ENCODE measurements around the gene ABCA10. TPM values are rescaled to one million over a fixed set of nuclear protein-coding genes. Genes with fewer than 3 reads are reported as not detected.
A peak's percentile ranks its signal among the peaks of the same experiment; 100 is the strongest.
"Not testable (repeated sequence)": the region's sequence is repeated elsewhere in the genome, so short reads cannot be mapped to it uniquely, and the experiment has no call there.

The ABCA10 gene, protein sequence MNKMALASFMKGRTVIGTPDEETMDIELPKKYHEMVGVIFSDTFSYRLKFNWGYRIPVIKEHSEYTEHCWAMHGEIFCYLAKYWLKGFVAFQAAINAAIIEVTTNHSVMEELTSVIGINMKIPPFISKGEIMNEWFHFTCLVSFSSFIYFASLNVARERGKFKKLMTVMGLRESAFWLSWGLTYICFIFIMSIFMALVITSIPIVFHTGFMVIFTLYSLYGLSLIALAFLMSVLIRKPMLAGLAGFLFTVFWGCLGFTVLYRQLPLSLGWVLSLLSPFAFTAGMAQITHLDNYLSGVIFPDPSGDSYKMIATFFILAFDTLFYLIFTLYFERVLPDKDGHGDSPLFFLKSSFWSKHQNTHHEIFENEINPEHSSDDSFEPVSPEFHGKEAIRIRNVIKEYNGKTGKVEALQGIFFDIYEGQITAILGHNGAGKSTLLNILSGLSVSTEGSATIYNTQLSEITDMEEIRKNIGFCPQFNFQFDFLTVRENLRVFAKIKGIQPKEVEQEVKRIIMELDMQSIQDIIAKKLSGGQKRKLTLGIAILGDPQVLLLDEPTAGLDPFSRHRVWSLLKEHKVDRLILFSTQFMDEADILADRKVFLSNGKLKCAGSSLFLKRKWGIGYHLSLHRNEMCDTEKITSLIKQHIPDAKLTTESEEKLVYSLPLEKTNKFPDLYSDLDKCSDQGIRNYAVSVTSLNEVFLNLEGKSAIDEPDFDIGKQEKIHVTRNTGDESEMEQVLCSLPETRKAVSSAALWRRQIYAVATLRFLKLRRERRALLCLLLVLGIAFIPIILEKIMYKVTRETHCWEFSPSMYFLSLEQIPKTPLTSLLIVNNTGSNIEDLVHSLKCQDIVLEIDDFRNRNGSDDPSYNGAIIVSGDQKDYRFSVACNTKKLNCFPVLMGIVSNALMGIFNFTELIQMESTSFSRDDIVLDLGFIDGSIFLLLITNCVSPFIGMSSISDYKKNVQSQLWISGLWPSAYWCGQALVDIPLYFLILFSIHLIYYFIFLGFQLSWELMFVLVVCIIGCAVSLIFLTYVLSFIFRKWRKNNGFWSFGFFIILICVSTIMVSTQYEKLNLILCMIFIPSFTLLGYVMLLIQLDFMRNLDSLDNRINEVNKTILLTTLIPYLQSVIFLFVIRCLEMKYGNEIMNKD (N-terminal part only)
- total RNA-seq (10.2 TPM), polyA plus RNA-seq (ENCODE audit: insufficient read depth in 1 of 8, insufficient read length in 8 of 8, low replicate concordance in 1 of 8) (10 to 100 TPM in 3 of 8 donors, 1 to 10 TPM in 5; 3.0 to 11.4 (median 7.2) TPM)
- long read RNA-seq, donor 1: 0 reads
- long read RNA-seq, donor 2: 0 reads
- long read RNA-seq, donor 3: 0 reads
- long read RNA-seq, donor 4: 0 reads
- long read RNA-seq, donor 5: 0 reads
- long read RNA-seq, donor 6: 0 reads
- long read RNA-seq, donor 7: 0 reads
- long read RNA-seq, donor 8: 0 reads
- long read RNA-seq, donor 9: 0 reads
- long read RNA-seq, donor 10: 0 reads
- long read RNA-seq, donor 11: 0 reads

- no peaks in the 10 kb centered on the region for H3K27me3 ChIP-seq (ENCODE audit: control insufficient read depth, insufficient read depth, low read length)
- WGBS (ENCODE audit: insufficient coverage): no CpG with 5 or more reads among the region's 1 CpG
- H3K27ac ChIP-seq (ENCODE audit: low read length): peak within 1 kb of the TSS; percentile 67
- no peaks in the 10 kb centered on the region for H3K36me3 ChIP-seq (ENCODE audit: control insufficient read depth, insufficient read depth, low read length)
- no peaks in the 10 kb centered on the region for H3K4me1 ChIP-seq (ENCODE audit: control insufficient read depth, insufficient read depth, low read length)
- H3K9me3 ChIP-seq (replicated peaks; ENCODE audit: control insufficient read depth, low read depth, low read length): peaks cover 8% of the 10 kb centered on the region
- DNase-seq: peak; percentile 86
- H3K4me3 ChIP-seq (ENCODE audit: low read length): peak within 1 kb of the TSS; percentile 26
Measured at GRCh38 chr17:69228576-69228975, at the start of gene ABCA10. ABCA10 (minus strand) TSS chr17:69228824; CDS start chr17:69225358, 3,466 bp downstream.

- DNase-seq; H3K9me3 ChIP-seq (replicated peaks; ENCODE audit: control insufficient read depth, low read depth, low read length); H3K27ac ChIP-seq (ENCODE audit: low read length); H3K4me3 ChIP-seq (ENCODE audit: low read length); H3K36me3 ChIP-seq (ENCODE audit: control insufficient read depth, insufficient read depth, low read length); H3K27me3 ChIP-seq (ENCODE audit: control insufficient read depth, insufficient read depth, low read length); H3K4me1 ChIP-seq (ENCODE audit: control insufficient read depth, insufficient read depth, low read length): not testable (repeated sequence)
- WGBS (ENCODE audit: insufficient coverage): no CpG with 5 or more reads among the region's 4 CpGs
Measured at GRCh38 chr17:69276279-69276678, 47.7 kb upstream of the ABCA10 start.

DNA sequence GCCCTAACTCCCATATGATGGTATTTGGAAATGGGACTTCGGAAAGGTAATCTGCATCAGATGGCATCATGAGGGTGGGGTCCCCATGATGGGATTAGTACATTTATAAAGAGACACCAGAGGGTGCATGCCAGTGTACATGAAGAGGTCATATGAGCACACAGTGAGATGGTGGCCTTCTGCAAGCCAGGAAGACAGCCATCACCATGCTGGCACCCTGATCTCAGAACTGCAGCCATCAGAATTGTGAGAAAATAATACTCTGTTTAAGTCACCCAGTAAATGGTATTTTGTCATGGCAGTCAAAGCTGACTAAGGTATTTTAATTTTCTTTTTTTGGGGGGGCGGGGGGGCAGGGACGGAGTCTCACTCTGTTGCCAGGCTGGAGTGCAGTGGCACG, 47.1 kb upstream of the ABCA10 start:
- Histone ChIP-seq H3K27ac (ENCODE audit: low read length) (no peak overlapping the region), H3K27me3 (ENCODE audit: control insufficient read depth, insufficient read depth, low read length) (no peaks in the 10 kb centered on the region), H3K36me3 (ENCODE audit: control insufficient read depth, insufficient read depth, low read length) (no peaks in the 10 kb centered on the region), H3K9me3 (replicated peaks; ENCODE audit: control insufficient read depth, low read depth, low read length) (no peaks in the 10 kb centered on the region), H3K4me3 (ENCODE audit: low read length) (no peak overlapping the region), H3K4me1 (ENCODE audit: control insufficient read depth, insufficient read depth, low read length) (no peaks in the 10 kb centered on the region)
- 100% methylated on average over 2 of the region's 4 CpGs for whole genome bisulfite sequencing (ENCODE audit: insufficient coverage)
- no peak for DNase-seq

DNA sequence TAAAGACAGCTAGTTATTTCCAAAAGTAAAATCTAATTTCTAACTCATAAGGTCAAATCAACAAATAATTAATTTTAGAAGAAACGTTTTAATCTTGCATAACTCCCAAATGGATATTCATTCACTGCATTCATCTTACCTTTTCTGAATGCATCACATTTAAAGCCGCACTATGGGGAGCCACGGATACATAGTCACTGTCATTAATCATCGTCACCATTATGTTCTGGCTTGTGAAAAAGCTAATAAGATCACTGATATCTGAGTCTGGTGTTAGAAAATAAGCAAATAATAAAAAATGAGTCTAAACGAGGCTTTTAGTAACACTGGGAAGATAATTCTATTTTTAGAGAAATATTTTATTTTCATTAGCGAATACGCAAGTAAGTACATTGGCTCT, 42.4 kb upstream of the ABCA10 start:
- Histone ChIP-seq H3K4me3 (ENCODE audit: low read length) (no peak overlapping the region), H3K36me3 (ENCODE audit: control insufficient read depth, insufficient read depth, low read length) (no peaks in the 10 kb centered on the region), H3K4me1 (ENCODE audit: control insufficient read depth, insufficient read depth, low read length) (no peaks in the 10 kb centered on the region), H3K27me3 (ENCODE audit: control insufficient read depth, insufficient read depth, low read length) (no peaks in the 10 kb centered on the region), H3K9me3 (replicated peaks; ENCODE audit: control insufficient read depth, low read depth, low read length) (no peaks in the 10 kb centered on the region), H3K27ac (ENCODE audit: low read length) (no peak overlapping the region)
- DNase-seq: no peak
- no CpG with 5 or more reads among the region's 7 CpGs for WGBS (ENCODE audit: insufficient coverage)

DNA sequence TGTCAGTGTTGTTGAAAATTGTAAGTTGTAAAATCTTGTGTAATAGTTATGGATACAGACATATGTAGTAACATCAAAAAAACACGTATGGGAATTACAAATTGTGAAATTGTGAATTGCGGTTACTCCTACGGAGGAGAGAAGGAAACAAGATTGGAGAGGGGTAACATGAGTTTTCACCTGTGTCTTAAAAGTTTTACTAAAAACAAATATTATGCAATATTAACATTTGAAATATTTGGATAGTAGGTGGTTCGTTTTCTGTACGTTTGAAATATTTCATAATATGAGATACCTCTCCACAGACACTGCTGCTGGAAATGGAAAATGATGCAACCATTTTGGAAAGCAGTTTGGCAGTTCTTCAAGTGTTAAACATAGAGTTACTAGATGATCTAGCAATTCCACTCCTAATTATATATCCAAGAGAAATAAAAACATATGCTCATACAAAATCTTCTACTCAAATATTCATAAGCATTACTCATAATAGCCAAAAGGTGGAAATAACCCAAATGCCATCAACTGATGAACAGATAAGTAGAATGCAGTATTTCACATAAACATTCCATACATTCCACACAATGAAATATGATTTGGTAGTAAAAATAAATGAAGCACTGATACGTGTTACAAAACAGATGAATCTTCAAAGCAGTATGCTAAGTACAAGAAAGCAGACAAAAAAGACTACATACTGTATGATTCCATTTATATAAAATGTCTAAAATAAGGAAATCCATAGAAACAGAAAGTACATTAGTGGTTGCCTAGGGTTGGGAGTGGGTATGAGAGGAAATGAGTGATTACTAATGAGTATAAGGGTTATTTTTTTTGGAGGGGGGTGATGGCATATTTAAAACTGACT, 40.7 kb upstream of the ABCA10 start:
- Histone ChIP-seq H3K27me3 (ENCODE audit: control insufficient read depth, insufficient read depth, low read length) (no peaks in the 10 kb centered on the region), H3K4me1 (ENCODE audit: control insufficient read depth, insufficient read depth, low read length) (no peaks in the 10 kb centered on the region), H3K4me3 (ENCODE audit: low read length) (no peak overlapping the region), H3K36me3 (ENCODE audit: control insufficient read depth, insufficient read depth, low read length) (no peaks in the 10 kb centered on the region), H3K27ac (ENCODE audit: low read length) (no peak overlapping the region), H3K9me3 (replicated peaks; ENCODE audit: control insufficient read depth, low read depth, low read length) (no peaks in the 10 kb centered on the region)
- no CpG with 5 or more reads among the region's 6 CpGs for WGBS (ENCODE audit: insufficient coverage)
- DNase-seq: peak; percentile 65

DNA sequence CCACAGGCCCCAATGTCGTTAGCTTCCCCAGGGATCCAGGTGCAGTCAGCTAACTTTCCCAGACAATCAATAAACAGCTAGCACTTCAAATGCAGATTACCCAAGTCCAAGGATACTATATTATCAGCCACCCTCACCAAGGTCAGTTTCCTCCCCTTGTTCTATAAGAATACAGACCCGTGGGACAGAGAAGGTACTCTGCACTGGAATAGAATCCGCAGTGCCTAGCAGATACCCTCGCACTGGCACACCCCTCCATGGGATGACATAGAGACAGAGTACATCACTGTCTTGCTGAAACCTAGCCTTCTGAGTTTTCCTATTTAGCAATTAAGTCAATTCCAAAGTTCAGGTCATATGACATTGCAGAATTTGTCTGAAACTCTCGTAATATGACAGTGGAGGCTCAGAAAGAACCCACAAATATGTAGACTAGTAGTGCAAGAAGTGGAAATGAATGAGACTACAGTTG, 40.0 kb upstream of the ABCA10 start:
- no peaks in the 10 kb centered on the region for H3K27me3 ChIP-seq (ENCODE audit: control insufficient read depth, insufficient read depth, low read length)
- H3K4me1 ChIP-seq (ENCODE audit: control insufficient read depth, insufficient read depth, low read length): no peaks in the 10 kb centered on the region
- no peak overlapping the region for H3K4me3 ChIP-seq (ENCODE audit: low read length)
- WGBS (ENCODE audit: insufficient coverage): 77% methylated on average over 3 of the region's 5 CpGs
- no peak overlapping the region for H3K27ac ChIP-seq (ENCODE audit: low read length)
- no peaks in the 10 kb centered on the region for H3K36me3 ChIP-seq (ENCODE audit: control insufficient read depth, insufficient read depth, low read length)
- H3K9me3 ChIP-seq (replicated peaks; ENCODE audit: control insufficient read depth, low read depth, low read length): no peaks in the 10 kb centered on the region
- DNase-seq: no peak

DNA sequence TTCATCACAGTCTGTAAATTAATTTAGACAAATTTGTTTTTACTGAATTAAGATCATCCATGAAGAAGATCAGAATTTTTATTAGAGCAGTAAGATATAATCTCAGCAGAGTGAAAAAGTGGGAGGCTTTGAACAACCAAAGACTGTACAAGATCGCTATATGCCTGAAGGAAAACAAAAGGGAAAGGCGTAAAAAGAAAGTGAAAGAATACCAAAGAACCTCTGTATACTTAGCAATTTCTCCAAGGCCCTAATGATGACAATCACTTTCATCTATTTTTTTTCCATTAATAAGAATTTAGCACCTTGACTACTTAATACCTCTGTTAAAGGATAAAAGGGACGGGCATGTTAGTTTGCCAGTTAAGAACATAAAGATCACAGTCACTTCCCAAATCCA, 38.6 kb upstream of the ABCA10 start:
- Histone ChIP-seq H3K4me3 (ENCODE audit: low read length) (no peak overlapping the region), H3K27me3 (ENCODE audit: control insufficient read depth, insufficient read depth, low read length) (no peaks in the 10 kb centered on the region), H3K36me3 (ENCODE audit: control insufficient read depth, insufficient read depth, low read length) (no peaks in the 10 kb centered on the region), H3K9me3 (replicated peaks; ENCODE audit: control insufficient read depth, low read depth, low read length) (no peaks in the 10 kb centered on the region), H3K27ac (ENCODE audit: low read length) (no peak overlapping the region), H3K4me1 (ENCODE audit: control insufficient read depth, insufficient read depth, low read length) (no peaks in the 10 kb centered on the region)
- no peak for DNase-seq
- WGBS (ENCODE audit: insufficient coverage): no CpG with 5 or more reads among the region's 3 CpGs

GRCh38 chr17:69265873-69266272, 37.2 kb upstream of the ABCA10 start:
- Histone ChIP-seq H3K36me3 (ENCODE audit: control insufficient read depth, insufficient read depth, low read length) (no peaks in the 10 kb centered on the region), H3K9me3 (replicated peaks; ENCODE audit: control insufficient read depth, low read depth, low read length) (no peaks in the 10 kb centered on the region), H3K4me3 (ENCODE audit: low read length) (no peak overlapping the region), H3K4me1 (ENCODE audit: control insufficient read depth, insufficient read depth, low read length) (no peaks in the 10 kb centered on the region), H3K27me3 (ENCODE audit: control insufficient read depth, insufficient read depth, low read length) (no peaks in the 10 kb centered on the region), H3K27ac (ENCODE audit: low read length) (no peak overlapping the region)
- DNase-seq: no peak
- no CpG with 5 or more reads among the region's 1 CpG for WGBS (ENCODE audit: insufficient coverage)

- H3K27me3 ChIP-seq (ENCODE audit: control insufficient read depth, insufficient read depth, low read length): no peaks in the 10 kb centered on the region
- no peaks in the 10 kb centered on the region for H3K4me1 ChIP-seq (ENCODE audit: control insufficient read depth, insufficient read depth, low read length)
- H3K9me3 ChIP-seq (replicated peaks; ENCODE audit: control insufficient read depth, low read depth, low read length): no peaks in the 10 kb centered on the region
- H3K36me3 ChIP-seq (ENCODE audit: control insufficient read depth, insufficient read depth, low read length): no peaks in the 10 kb centered on the region
- DNase-seq: no peak
- H3K4me3 ChIP-seq (ENCODE audit: low read length): no peak overlapping the region
- H3K27ac ChIP-seq (ENCODE audit: low read length): no peak overlapping the region
- WGBS (ENCODE audit: insufficient coverage): no CpG with 5 or more reads among the region's 1 CpG
Measured at GRCh38 chr17:69254187-69254586, 25.6 kb upstream of the ABCA10 start.

All from muscle of leg (tissue), 16 donors.